Esophagus muscularis mucosa (tissue), 4 donors: Measurements from ENCODE around the gene TMPRSS15. TPM values are rescaled to one million over a fixed set of nuclear protein-coding genes. Genes with fewer than 3 reads are reported as not detected.

Experiments used
- DNase-seq: peaks from one replicate; pipeline ENCODE4 v3.0.0-alpha.2; 2017; ENCODE audit errors: extremely low spot score
- H3K27ac ChIP-seq, 4 donors: fragments of 200-600 bp; sonication (generic); replicated peaks in 1 of 4; 1 replicate in 3 of 4; 2 replicates in 1 of 4; pipeline ENCODE4 v1.5.1; 2016 to 2019; ENCODE audit warnings: mild to moderate bottlenecking in 1 of 4
- H3K27me3 ChIP-seq, 4 donors: fragments of 200-600 bp; sonication (generic); one replicate each; pipeline versions ENCODE4 v1.5.1 to v1.6.0; 2016 to 2019
- H3K36me3 ChIP-seq, 4 donors: fragments of 200-600 bp; sonication (generic); one replicate each; pipeline ENCODE4 v1.5.1; 2016 to 2019
- H3K4me1 ChIP-seq, 4 donors: fragments of 200-600 bp; sonication (generic); one replicate each; pipeline ENCODE4 v1.5.1; 2016 to 2019
- H3K4me3 ChIP-seq, 4 donors: fragments of 200-600 bp; sonication (generic); 1 replicate in 2 of 4; 2 replicates in 2 of 4; pipeline ENCODE4 v1.5.1; 2016 to 2019; ENCODE audit warnings: mild to moderate bottlenecking in 4 of 4, moderate library complexity in 1 of 4
- H3K9me3 ChIP-seq, 4 donors: fragments of 200-600 bp; sonication (generic); 1 replicate in 3 of 4; 2 replicates in 1 of 4; pipeline ENCODE4 v1.5.1; 2016 to 2019
- CTCF ChIP-seq, 3 experiments: fragments of 200-600 bp in 2 of 3; fragments of 450-650 bp in 1 of 3; sonication (generic) in 2 of 3; IDR thresholded peaks; one replicate each; pipeline ENCODE4 v1.5.1; 2017 to 2019; ENCODE audit warnings: antibody characterized with exemption in 3 of 3, mild to moderate bottlenecking in 2 of 3, moderate library complexity in 1 of 3
- EP300 ChIP-seq: sonication (generic); formaldehyde crosslinking; IDR thresholded peaks from one replicate; pipeline ENCODE4 v1.6.1; 2017; ENCODE audit warnings: antibody characterized with exemption
- POLR2A ChIP-seq: fragments of 450-650 bp; IDR thresholded peaks from one replicate; pipeline ENCODE4 v1.6.1; 2017; ENCODE audit warnings: antibody characterized with exemption, moderate library complexity, mild to moderate bottlenecking, low read depth
- POLR2AphosphoS5 ChIP-seq, 2 donors: sonication (generic); formaldehyde crosslinking; IDR thresholded peaks; one replicate each; pipeline ENCODE4 v1.6.1; 2017; ENCODE audit warnings: antibody characterized with exemption in 2 of 2
- WGBS: methylation state at CpG from one replicate; pipeline ENCODE4 v1.1.5; 2018; 5-methylcytosine and 5-hydroxymethylcytosine counted together
- intact Hi-C: fragments of 100-400 bp; cut with DNase I; formaldehyde crosslinking; loops from one replicate; pipeline ENCODE4 v1.15.1; 2023
- total RNA-seq, 4 donors: library from RNA; depleted of rRNA; stranded (reverse); fragments of >200 nt; gene quantifications; one replicate each; pipeline versions ENCODE4 v1.1.0 to v1.2.1, GENCODE V29; 2016

The TMPRSS15 gene
- total RNA-seq, 4 donors from 2014 or later: not detected

GRCh38 chr21:18252680-18253079 lies 150.9 kb downstream of the TMPRSS15 start:
- no peak overlapping the region for H3K4me3 ChIP-seq
- no peak for DNase-seq
- H3K36me3 ChIP-seq: no peaks in the 10 kb centered on the region
- no peaks in the 10 kb centered on the region for H3K27me3 ChIP-seq
- H3K9me3 ChIP-seq: no peaks in the 10 kb centered on the region
- WGBS: 57% methylated on average over 5 of the region's 5 CpGs
- H3K4me1 ChIP-seq: peaks cover 0 to 4% (median 0%) of the 10 kb centered on the region in 4 donors
- intact Hi-C loops: no loop called here
- TF ChIP-seq EP300 (no peak), CTCF (IDR thresholded peaks at IDR 0.05) (no peak), POLR2AphosphoS5 (IDR thresholded peaks at IDR 0.05) (no peak), POLR2A (no peak)
- H3K27ac ChIP-seq: no peak overlapping the region

DNA sequence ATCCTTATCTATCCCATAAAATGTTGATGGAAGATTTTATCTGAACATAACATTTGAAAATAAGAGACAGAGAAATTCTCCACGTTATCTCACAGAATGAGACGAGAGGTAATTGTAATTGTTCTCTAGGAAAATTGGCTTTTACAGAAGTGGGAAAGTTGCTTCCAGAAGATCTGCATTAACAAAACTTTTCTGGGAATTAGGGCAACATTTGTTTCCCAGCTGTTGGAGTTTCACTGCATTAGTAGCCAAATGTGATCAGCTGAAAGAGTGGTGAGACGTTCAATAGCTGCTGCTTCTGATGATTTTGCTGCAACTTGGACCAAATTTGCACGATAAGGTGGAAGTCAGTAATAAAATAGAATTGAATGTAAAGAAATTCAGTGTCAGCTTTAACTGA lies 151.3 kb downstream of the TMPRSS15 start:
- no peaks in the 10 kb centered on the region for H3K9me3 ChIP-seq
- WGBS: 60% methylated on average over 4 of the region's 4 CpGs
- intact Hi-C loops: no loop called here

GRCh38 chr21:18251065-18251464 lies 152.5 kb downstream of the TMPRSS15 start:
- H3K27me3 ChIP-seq: no peaks in the 10 kb centered on the region
- H3K9me3 ChIP-seq: no peaks in the 10 kb centered on the region
- intact Hi-C loops: no loop called here
- DNase-seq: no peak
- H3K36me3 ChIP-seq: no peaks in the 10 kb centered on the region
- no peak overlapping the region for H3K4me3 ChIP-seq
- peaks cover 0 to 4% (median 0%) of the 10 kb centered on the region in 4 donors for H3K4me1 ChIP-seq
- H3K27ac ChIP-seq: no peak overlapping the region
- TF ChIP-seq POLR2AphosphoS5 (IDR thresholded peaks at IDR 0.05) (no peak), EP300 (no peak), CTCF (IDR thresholded peaks at IDR 0.05) (no peak), POLR2A (no peak)

More for the DNA sequence above, 151.3 kb downstream of the TMPRSS15 start:
- TF ChIP-seq POLR2A (no peak), POLR2AphosphoS5 (IDR thresholded peaks at IDR 0.05) (no peak), EP300 (no peak), CTCF (IDR thresholded peaks at IDR 0.05) (no peak)
- no peak for DNase-seq
- Histone ChIP-seq H3K27me3 (no peaks in the 10 kb centered on the region), H3K27ac (no peak overlapping the region), H3K4me3 (no peak overlapping the region), H3K36me3 (no peaks in the 10 kb centered on the region), H3K4me1 (peaks cover 0 to 4% (median 0%) of the 10 kb centered on the region in 4 donors)

DNA sequence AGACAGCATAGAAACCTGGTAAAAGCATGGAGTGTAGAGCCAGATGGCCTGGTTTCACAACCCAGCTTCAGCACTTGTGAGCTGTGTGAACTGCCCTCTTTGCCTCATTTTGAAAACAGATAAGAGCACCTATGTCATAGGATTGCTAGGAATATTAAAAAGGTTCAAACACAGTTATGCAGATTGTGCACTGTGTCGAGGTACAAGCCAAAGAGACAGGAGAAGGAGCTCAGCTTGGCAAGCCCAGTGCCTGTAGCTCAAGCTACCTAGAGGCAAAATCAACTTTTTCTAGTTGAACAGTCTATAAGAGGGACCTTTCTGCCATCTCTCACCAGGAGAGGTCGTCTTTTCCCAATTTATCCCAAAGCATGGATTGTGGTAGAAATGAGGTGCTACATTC lies 153.9 kb downstream of the TMPRSS15 start:
- no peak overlapping the region for H3K27ac ChIP-seq
- 60% methylated on average over 2 of the region's 2 CpGs for WGBS
- intact Hi-C loops: no loop called here
- H3K9me3 ChIP-seq: no peaks in the 10 kb centered on the region
- H3K4me1 ChIP-seq: peaks cover 3 to 14% (median 10%) of the 10 kb centered on the region in 4 donors
- TF ChIP-seq EP300: no peak
- no peak for TF ChIP-seq CTCF (IDR thresholded peaks at IDR 0.05)
- TF ChIP-seq POLR2A: no peak
- no peak for TF ChIP-seq POLR2AphosphoS5 (IDR thresholded peaks at IDR 0.05)
- H3K36me3 ChIP-seq: no peaks in the 10 kb centered on the region
- no peak overlapping the region for H3K4me3 ChIP-seq
- H3K27me3 ChIP-seq: peaks cover 0 to 12% (median 6%) of the 10 kb centered on the region in 4 donors
- no peak for DNase-seq

DNA sequence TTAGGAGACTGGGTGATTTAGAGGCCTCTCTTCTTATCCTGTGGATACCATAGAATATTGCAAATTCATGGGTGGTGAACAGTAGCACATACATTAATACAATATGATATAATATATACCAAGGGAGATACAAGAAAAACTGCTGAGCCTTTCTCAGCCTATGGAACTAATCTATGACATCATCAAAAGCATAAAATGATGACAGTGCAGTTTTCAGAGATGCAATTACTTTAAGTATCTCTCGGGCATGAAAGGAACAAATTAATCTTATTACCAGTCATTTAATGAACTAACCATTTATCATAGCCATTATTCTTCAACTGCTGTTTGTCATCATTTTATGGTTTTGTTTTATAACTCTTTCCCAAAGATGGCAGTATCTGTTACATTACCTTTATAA lies 155.4 kb downstream of the TMPRSS15 start:
- DNase-seq: no peak
- no peak overlapping the region for H3K4me3 ChIP-seq
- intact Hi-C loops: no loop called here
- no peak overlapping the region for H3K27ac ChIP-seq
- H3K9me3 ChIP-seq: no peaks in the 10 kb centered on the region
- 41% methylated on average over 1 of the region's 1 CpG for WGBS
- H3K27me3 ChIP-seq: peaks cover 0 to 27% (median 9%) of the 10 kb centered on the region in 4 donors
- TF ChIP-seq EP300 (no peak), CTCF (IDR thresholded peaks at IDR 0.05) (no peak), POLR2A (no peak), POLR2AphosphoS5 (IDR thresholded peaks at IDR 0.05) (no peak)
- H3K36me3 ChIP-seq: no peaks in the 10 kb centered on the region
- peaks cover 3 to 20% (median 15%) of the 10 kb centered on the region in 4 donors for H3K4me1 ChIP-seq
